Measurements from ENCODE around the gene KCNJ4. TPM values are rescaled to one million over a fixed set of nuclear protein-coding genes. Genes with fewer than 3 reads are reported as not detected.

The KCNJ4 gene
- total RNA-seq, 1 experiment from 2014 or later, result not detected

GRCh38 chr22:38433871-38434270 is 21.1 kb downstream of the KCNJ4 start:
- DNase-seq (no peak), ATAC-seq (no peak)
- ChIA-PET POLR2A (ENCODE audit: unreplicated experiment) (no interaction called here), CTCF (no interaction called here)
- H3K9ac ChIP-seq (ENCODE audit: low read length), result no peak overlapping the region
- H3K4me3 ChIP-seq (ENCODE audit: low read length), result no peak overlapping the region
- H3K79me2 ChIP-seq (ENCODE audit: low read length), result no peaks in the 10 kb centered on the region
- intact Hi-C loops (cut with micrococcal nuclease), result no loop called here
- no peaks in the 10 kb centered on the region for H3K4me1 ChIP-seq (ENCODE audit: insufficient read depth, low read length)
- no peak overlapping the region for H2AFZ ChIP-seq (ENCODE audit: low read length)
- H3K27ac ChIP-seq (ENCODE audit: low read length), result no peak overlapping the region
- H4K20me1 ChIP-seq (ENCODE audit: low read length), result no peaks in the 10 kb centered on the region
- no peaks in the 10 kb centered on the region for H3F3A ChIP-seq (ENCODE audit: low read length, unreplicated experiment)
- no peaks in the 10 kb centered on the region for H3K27me3 ChIP-seq (ENCODE audit: low read length)
- TF ChIP-seq EZH2 (IDR thresholded peaks at IDR 0.05; ENCODE audit: low read length, unreplicated experiment) (no peak), CTCF (conservative IDR thresholded peaks at IDR 0.05; ENCODE audit: low read depth, low read length) (no peak)
- H3K36me3 ChIP-seq (ENCODE audit: low read depth, low read length), result no peaks in the 10 kb centered on the region
- no peak overlapping the region for H3K4me2 ChIP-seq (ENCODE audit: low read length)
- H3K9me2 ChIP-seq (replicated peaks; ENCODE audit: low read length), result no peaks in the 10 kb centered on the region
- BruUV-seq (replicated peaks), result no TSS peak
- no peaks in the 10 kb centered on the region for H3K9me3 ChIP-seq (ENCODE audit: low read length)

- ATAC-seq (no peak), DNase-seq (no peak)
- H3K9me3 ChIP-seq (ENCODE audit: low read length), result no peaks in the 10 kb centered on the region
- ChIA-PET POLR2A (ENCODE audit: unreplicated experiment) (no interaction called here), CTCF (no interaction called here)
- no peaks in the 10 kb centered on the region for H3K9me2 ChIP-seq (replicated peaks; ENCODE audit: low read length)
- H3K27me3 ChIP-seq (ENCODE audit: low read length), result no peaks in the 10 kb centered on the region
- no peaks in the 10 kb centered on the region for H3F3A ChIP-seq (ENCODE audit: low read length, unreplicated experiment)
- H3K36me3 ChIP-seq (ENCODE audit: low read depth, low read length), result no peaks in the 10 kb centered on the region
- no peaks in the 10 kb centered on the region for H3K79me2 ChIP-seq (ENCODE audit: low read length)
- no peak overlapping the region for H3K4me2 ChIP-seq (ENCODE audit: low read length)
- H3K9ac ChIP-seq (ENCODE audit: low read length), result no peak overlapping the region
- intact Hi-C loops (cut with micrococcal nuclease), result no loop called here
- H2AFZ ChIP-seq (ENCODE audit: low read length), result no peak overlapping the region
- no peak for TF ChIP-seq CTCF (conservative IDR thresholded peaks at IDR 0.05; ENCODE audit: low read depth, low read length)
- no peak for TF ChIP-seq EZH2 (IDR thresholded peaks at IDR 0.05; ENCODE audit: low read length, unreplicated experiment)
- no peak for TF ChIP-seq EZH2phosphoT487 (IDR thresholded peaks at IDR 0.05; ENCODE audit: borderline replicate concordance, low read length)
- no peaks in the 10 kb centered on the region for H3K4me1 ChIP-seq (ENCODE audit: insufficient read depth, low read length)
- H3K27ac ChIP-seq (ENCODE audit: low read length), result no peak overlapping the region
- no TSS peak for BruUV-seq (replicated peaks)
- H4K20me1 ChIP-seq (ENCODE audit: low read length), result no peaks in the 10 kb centered on the region
- no peak overlapping the region for H3K4me3 ChIP-seq (ENCODE audit: low read length)
Measured at GRCh38 chr22:38432264-38432663, 22.7 kb downstream of the KCNJ4 start.

DNA sequence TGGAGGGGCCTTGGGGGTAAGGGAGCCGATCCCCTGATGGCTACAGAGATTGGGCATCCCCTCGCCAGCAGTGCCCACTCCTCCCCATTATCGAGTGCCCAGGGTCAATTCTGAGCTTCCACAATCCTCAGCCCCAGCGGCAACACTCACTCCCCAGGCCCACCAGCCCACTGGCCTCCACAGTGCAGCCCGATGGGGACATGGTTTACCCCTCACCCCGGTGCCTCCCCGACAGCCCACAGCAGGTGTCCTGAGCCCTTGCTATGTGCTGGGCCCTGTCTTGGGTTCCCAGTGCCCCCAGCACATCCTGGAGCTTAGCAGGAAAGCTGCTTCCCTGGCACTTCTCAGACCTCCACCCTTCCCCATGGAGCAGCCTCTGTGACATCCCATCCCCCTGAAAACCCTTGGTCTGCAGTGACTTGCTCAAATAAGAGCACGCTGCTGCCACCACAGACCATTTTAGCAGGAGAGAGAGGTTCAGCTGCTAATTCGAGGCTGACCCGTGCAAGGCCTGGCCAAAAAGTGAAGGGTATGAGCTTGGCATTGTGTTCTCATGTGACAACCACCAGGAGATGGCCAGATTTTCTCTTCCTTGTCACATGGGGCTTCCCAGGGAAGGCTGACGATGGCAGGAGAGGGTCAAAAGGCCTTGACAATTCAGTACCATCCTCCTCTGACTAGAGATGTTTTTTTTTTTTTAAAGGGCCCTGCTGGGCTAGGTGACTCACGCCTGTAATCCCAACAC is 23.6 kb downstream of the KCNJ4 start:
- ATAC-seq, result no peak
- Histone ChIP-seq H2AFZ (ENCODE audit: low read length) (no peak overlapping the region), H3K27ac (ENCODE audit: low read length) (no peak overlapping the region), H3F3A (ENCODE audit: low read length, unreplicated experiment) (no peaks in the 10 kb centered on the region), H3K9me2 (replicated peaks; ENCODE audit: low read length) (no peaks in the 10 kb centered on the region), H3K4me1 (ENCODE audit: insufficient read depth, low read length) (no peaks in the 10 kb centered on the region), H3K36me3 (ENCODE audit: low read depth, low read length) (no peaks in the 10 kb centered on the region), H3K9me3 (ENCODE audit: low read length) (no peaks in the 10 kb centered on the region), H3K4me3 (ENCODE audit: low read length) (no peak overlapping the region), H3K79me2 (ENCODE audit: low read length) (no peaks in the 10 kb centered on the region), H3K4me2 (ENCODE audit: low read length) (no peak overlapping the region), H4K20me1 (ENCODE audit: low read length) (no peaks in the 10 kb centered on the region), H3K9ac (ENCODE audit: low read length) (no peak overlapping the region), H3K27me3 (ENCODE audit: low read length) (no peaks in the 10 kb centered on the region)
- intact Hi-C loops (cut with micrococcal nuclease), result no loop called here
- CTCF ChIA-PET, result no interaction called here
- TF ChIP-seq CTCF (conservative IDR thresholded peaks at IDR 0.05; ENCODE audit: low read depth, low read length), result no peak
- no peak for TF ChIP-seq EZH2phosphoT487 (IDR thresholded peaks at IDR 0.05; ENCODE audit: borderline replicate concordance, low read length)
- TF ChIP-seq EZH2 (IDR thresholded peaks at IDR 0.05; ENCODE audit: low read length, unreplicated experiment), result no peak
- POLR2A ChIA-PET (ENCODE audit: unreplicated experiment), result no interaction called here
- no peak for DNase-seq
- no TSS peak for BruUV-seq (replicated peaks)
